HG03066 (cell line): ENCODE data around the gene CKAP2L.
"Not testable (repeated sequence)": the region's sequence is repeated elsewhere in the genome, so short reads cannot be mapped to it uniquely, and the experiment has no call there.

Experiments
- ATAC-seq: cut with Tn5 transposase; IDR thresholded peaks from one replicate; pipeline ENCODE4 v1.9.1; 2021; ENCODE audit warnings: low read depth; ENCODE audit not compliant: unreplicated experiment

CKAP2L gene

GRCh38 chr2:112728029-112728362 is 36.4 kb downstream of the CKAP2L start:
- ATAC-seq: no peak

GRCh38 chr2:112727276-112728028 is 37.0 kb downstream of the CKAP2L start:
- ATAC-seq: no peak

GRCh38 chr2:112726487-112727190 is 37.8 kb downstream of the CKAP2L start:
- peak; percentile 70 for ATAC-seq

DNA sequence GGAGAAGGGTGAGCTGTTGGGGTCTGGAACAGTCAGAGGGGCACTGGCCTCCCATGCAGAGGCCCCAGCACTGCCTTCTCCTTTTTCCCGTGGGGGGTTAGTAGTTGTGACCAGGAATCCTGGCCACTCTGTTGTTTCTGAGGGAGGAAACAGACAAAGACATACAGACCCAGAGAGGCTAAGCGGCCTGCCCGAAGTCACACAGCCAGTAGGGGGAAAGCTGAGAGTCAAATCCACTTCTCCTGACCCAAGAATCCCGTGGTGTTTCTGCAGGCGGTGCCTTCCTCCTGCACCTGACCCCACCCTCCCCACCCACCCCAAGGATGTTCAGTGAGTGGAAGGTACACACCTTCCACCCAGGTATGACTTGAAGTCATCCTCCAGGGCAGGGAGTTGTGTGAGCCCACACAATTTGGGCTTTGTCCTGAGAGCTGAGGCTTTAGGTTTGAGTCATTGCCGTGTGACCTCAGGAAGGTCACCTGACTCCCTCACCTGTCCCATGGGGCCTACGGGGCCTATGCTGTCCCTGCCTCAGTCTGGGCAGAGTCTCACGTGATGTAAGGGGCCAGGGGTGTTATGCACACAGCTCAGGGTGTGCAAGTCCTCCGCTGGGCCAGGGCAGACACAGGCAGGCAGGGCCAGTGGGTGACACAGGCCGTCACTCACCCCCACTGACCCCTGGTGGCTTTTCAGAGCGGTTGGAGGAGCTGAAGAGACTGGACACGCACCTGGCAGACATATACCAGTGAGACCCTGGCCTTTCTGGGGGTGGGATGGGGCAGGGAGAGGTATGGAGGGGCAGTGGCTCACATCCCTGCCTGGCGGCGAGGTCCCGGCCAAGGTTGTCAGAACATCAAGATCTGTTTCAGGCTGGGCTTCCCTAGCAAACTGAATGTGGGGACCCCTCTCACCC is 38.6 kb downstream of the CKAP2L start:
- peak; percentile 53 for ATAC-seq

- ATAC-seq: no peak
These were observed 39.6 kb downstream of the CKAP2L start for GRCh38 chr2:112724591-112725525.

DNA sequence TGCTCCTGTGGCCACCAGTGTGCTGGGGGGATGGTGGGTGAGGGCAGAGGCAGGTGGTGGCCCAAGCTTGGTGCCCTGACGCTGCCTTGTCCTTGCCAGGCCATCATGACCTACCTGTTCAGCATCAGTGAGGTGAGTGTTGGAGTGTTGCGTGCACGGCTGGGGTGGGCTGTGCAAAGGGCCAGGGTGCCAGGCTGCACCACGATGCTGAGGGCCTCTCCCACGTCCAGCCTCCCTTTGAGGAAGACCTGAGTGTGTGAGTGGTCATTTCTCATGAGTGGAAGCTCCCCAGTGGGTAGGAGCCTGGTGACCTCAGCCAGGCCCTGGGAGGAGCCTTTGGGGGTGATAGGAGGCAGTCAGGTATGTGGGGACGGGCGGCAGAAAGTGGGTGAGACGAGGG is 40.4 kb downstream of the CKAP2L start:
- no peak for ATAC-seq

DNA sequence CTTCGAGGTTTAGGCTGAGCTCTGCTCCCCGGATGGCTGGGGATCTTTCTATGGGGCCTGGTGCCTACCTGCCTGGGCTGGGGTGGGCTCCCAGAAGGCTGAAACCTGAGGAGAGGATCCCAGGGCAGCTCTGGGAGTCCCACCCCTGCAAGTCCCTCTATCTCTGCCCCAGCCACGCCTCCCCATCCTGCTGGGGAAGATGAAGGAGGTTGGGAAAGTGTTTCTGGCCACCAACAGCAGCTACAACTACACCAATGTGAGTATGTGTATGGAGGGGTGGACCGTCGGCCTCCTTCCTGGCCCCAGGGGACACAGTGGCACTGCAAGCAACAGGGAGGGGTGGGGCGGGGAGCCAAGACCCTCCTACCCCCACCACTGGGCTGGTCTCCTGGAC is 40.9 kb downstream of the CKAP2L start:
- no peak for ATAC-seq

GRCh38 chr2:112722816-112723546 is 41.4 kb downstream of the CKAP2L start:
- ATAC-seq: no peak

DNA sequence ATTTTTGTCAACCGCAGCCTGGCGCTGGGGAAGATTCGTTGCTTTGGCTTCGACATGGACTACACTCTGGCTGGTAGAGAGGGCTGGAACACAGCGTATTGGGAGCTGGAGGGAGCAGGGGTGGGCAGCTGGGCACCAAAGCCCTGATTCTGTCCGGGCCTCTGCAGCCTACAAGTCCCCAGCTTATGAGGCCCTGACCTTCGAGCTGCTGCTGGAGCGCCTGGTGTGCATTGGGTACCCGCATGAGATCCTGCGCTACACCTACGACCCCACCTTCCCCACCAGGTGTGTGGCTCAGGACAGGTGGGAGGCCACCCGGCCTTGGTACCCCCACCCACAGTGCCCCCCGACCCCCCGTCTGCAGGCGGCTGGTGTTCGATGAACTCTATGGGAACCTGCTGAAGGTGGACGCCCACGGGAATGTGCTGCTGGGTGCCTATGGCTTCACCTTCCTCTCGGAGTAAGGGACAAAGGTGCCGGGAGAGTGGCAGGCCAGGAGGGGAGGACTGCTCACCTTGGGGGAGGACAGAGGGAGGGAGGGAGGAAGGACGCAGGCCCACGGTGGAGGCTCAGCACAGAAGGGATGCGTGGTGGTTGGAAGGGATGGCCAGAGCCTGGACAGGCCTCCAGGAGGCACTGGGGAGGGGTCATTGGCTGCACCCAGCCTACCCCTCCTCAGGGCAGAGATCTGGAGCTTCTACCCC is 42.4 kb downstream of the CKAP2L start:
- no peak for ATAC-seq

- ATAC-seq: no peak
These were observed 43.6 kb downstream of the CKAP2L start, which contains the start of gene NT5DC4 for GRCh38 chr2:112720785-112721184. TSS of gene NT5DC4 (plus strand) at chr2:112721020. CDS start at chr2:112721080, 60 bp downstream.

GRCh38 chr2:112718863-112719370 is 45.5 kb downstream of the CKAP2L start:
- ATAC-seq: no peak

- ATAC-seq: not testable (repeated sequence)
These were observed 47.5 kb downstream of the CKAP2L start for GRCh38 chr2:112716826-112717352.

DNA sequence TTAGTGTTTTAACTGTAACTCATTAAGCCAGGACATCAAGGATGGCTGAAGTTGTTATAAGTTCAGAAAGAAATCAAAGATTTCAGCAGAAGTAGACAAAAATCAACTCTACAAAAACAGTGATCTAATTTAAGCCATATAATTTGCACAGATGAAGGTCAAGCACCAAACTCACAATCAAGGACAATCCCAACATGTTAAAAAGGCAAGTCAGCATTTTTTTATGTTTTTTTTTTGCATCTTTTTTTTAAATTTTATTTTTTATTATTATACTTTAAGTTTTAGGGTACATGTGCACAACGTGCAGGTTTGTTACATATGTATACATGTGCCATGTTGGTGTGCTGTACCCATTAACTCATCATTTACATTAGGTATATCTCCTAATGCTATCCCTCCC is 48.3 kb downstream of the CKAP2L start:
- not testable (repeated sequence) for ATAC-seq

DNA sequence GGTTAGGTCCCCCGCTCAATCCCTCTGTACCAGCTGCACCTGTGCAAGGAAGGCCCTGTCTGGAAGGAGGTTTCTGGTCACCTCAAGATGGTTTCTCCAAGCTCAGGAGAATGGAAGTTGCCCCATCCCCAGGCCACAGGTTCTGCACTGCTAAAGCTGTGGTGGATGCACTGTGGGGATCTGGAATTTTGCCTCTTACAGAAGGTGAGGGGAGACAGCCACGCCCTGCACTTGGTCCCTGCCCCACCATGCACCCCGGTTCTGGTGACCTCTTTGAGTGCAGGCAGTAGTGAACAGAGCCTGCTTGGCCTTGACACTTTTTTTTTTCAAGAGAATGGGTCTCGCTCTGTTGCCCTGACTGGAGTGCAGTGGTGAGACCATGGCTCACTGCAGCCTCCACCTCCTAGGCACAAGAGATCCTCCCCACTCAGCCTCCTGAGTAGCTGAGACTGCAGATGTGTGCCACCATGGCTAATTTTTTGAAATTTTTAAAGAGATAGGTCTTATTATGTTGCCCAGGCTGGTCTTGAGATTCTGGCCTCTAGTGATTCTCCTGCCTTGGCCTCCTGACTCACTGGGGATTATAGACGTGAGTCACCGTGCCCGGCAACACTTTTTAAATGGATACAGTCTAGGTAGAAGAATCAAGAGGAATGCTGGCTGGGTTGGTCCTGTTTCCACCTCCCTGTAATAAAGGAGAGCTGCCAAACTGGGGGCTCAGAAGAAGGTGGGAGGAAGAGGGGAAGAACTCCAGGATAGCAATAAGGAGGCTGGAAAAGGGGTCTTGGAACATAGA is 49.4 kb downstream of the CKAP2L start:
- no peak for ATAC-seq

GRCh38 chr2:112714331-112714730 is 50.1 kb downstream of the CKAP2L start:
- ATAC-seq: no peak

DNA sequence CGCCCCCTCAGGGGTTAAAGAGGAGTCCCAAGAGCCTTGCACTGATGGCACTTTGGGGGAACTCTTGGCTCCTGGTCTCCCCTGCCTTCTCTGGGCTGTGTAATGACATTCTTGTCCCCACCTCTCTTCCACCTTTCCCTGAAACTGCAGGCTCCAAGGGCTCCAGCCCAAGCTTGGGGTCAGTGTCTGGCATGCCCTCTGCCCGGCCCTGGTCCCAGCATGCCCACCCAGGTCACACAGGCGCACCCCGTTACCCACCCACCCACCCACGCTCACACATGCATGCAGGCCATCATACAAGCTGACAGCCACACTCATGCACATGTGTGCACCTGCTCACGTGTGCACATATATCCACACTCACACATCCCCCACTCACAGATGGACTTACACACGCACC is 50.5 kb downstream of the CKAP2L start:
- ATAC-seq: no peak

- no peak for ATAC-seq
These were observed 50.9 kb downstream of the CKAP2L start for GRCh38 chr2:112713585-112713925.
